Activated T-cell treated with anti-CD3 and anti-CD28 coated beads for 48 hours (primary cell): ENCODE data around the gene SIX6.

Source experiments
- DNase-seq: peaks from one replicate; pipeline ENCODE4 v3.0.0-alpha.2; 2020; ENCODE audit warnings: low read depth

Gene SIX6

DNA sequence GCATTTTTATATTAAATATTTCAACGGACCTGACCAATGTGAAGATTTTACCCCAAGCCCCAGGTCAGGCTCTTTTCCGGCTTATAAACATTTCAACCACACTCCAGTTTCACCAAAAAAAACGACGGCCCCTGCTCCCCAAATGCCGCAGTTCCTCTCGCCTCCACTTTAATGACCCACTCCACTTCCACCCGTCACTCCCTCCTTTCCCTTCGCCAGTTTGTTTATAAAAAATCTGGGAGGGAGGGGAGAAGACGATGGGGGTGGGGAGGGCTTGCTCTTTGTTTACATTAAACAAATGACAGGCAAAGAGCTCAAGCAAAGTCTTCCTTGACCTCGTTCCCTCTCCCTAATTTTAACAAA, 5.4 kb downstream of the SIX6 start:
- no peak for DNase-seq

DNA sequence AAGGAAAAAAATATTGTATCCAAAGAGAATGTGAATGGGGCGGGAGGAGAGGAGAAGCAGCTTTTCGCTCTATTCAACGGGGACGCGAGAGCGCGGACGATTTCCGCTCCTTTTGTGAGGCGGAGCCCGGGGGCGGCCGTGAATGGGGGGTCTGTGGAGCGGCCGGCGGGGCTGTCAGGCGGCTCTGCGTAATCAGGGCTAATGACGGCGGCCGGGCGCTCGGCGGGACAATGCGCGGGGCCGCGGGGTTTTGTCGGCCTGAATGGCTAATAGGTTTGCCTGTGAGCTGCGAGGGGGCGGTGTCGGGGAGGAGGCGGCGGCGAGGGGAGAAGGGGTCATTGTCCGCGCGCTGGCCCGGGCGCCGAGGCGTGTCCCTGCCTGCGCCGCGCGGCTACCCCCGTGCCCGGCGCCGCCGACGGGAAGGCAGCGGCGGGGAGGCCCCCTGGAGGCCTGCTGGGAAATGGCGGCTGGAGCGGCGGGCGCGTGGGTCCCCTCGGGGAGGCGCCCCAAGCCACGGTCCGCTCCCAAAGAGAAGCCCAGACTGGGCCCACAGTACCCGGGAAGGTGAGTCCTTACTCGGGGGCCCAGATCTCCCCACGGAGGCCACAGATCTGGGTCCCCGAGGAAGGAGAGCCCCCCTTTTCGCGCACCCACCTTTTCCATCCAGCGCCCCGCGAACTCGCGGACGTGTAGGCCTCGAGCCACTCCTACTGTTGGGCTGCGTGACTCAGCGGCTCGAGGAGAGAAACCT, 6.0 kb downstream of the SIX6 start:
- no peak for DNase-seq

DNA sequence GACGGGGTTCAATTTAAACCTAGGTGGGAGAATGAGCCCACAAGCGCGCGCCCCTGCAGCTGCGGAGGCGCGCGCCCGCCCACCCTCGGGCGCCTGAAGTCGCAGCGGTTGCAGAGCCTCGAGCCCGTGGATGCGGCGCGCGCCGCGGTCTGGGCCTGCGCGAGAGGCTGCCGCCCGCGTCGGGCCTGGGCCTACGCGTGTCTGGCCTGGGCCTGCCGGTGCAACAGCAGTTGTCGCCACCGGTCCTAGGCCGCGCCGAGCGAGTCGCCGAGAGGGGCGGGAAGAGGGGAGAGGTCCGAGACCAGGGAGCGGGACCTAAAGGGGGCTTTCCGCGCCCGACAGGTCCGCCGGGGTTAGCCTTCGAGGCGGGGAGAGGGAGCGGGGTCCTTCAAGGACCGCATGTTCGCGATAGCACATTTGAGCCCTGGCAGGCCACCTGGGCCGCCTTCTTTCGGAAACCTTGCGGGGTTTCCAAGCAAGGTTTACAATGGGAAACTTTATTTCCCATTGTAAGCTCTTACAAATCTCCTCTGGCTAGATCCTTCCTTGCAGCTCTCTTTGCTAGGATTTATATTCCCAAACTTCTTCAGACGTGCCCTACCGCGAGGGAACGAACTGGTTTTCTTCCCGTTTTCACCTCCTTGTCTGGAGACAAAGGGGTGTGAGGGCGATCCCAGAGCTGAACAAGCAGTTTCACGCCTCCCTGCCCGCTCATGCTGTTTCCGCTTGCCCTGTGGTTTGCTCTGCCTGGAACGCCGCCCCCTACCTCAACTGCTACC, 6.8 kb downstream of the SIX6 start:
- DNase-seq = no peak

DNA sequence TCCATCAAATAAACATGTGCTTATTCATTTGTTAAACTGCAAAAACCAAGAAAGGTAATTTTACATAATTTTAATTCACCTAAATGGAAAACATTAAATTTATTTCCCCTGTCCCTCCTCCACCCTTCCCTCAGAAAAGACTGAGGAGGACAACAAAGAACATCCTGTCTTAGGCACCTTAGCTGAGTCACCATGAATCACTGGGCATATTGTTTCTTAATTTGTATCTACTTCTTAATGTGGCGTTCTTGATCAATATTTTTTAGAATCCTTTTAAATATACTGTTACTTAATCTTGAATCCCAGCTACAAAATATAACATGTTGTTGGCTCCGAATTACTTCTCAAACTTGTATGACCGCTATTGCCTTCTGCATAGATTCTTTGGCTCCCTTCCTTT, 23.5 kb downstream of the SIX6 start:
- no peak for DNase-seq

DNA sequence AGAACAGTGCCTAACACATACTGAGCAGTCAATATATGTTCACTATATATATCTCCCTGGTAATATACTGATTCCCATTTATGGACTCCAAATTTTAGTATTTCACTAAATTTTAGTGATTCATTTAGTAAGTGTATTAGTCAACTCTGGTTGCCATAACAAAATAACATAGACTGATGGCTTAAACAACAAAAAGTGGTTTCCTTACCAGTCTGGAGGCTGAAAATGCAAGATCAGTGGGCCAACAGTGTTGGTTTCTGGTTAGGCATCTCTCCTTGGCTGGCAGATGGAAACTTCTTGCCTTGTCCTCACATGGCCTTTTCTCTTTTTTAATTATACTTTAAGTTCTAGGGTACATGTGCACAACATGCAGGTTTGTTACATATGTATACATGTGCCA, 28.7 kb downstream of the SIX6 start:
- no peak for DNase-seq

DNA sequence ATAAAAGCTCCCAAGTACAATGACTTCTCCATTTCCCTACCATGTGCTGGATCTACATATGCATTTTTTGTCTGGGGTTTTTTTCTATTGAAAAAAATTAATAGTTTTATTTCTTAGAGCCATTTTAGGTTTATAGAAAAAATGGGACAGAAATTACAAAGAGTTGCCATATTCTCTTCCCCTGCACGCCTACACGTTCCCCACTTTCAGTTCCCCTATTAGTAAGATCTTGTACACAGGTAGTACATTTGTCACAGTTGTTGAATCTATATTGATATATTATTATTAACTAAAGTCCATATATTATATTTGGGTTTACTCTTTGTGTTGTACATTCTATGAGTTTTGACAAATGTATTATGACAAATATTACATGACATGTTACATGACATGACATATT, 35.7 kb downstream of the SIX6 start:
- DNase-seq = no peak

DNA sequence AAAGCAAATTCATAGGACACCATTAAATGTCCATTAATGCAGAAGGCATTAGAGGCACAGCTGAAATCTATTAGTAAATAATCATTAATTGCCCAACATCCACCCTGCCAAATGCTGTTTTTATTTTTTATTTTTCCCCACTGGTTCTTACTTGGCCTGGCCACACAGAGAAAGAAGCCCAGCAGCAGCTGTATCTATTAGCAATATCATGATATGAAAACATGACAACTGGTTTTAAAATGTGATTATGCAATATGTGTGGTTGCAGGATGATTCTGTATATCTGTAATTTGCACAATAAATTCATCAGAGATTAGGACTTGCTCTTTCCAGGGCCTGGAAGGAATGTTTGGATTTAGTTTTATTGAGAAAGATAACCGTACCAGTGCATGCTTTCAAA, 44.9 kb downstream of the SIX6 start:
- DNase-seq = no peak

DNA sequence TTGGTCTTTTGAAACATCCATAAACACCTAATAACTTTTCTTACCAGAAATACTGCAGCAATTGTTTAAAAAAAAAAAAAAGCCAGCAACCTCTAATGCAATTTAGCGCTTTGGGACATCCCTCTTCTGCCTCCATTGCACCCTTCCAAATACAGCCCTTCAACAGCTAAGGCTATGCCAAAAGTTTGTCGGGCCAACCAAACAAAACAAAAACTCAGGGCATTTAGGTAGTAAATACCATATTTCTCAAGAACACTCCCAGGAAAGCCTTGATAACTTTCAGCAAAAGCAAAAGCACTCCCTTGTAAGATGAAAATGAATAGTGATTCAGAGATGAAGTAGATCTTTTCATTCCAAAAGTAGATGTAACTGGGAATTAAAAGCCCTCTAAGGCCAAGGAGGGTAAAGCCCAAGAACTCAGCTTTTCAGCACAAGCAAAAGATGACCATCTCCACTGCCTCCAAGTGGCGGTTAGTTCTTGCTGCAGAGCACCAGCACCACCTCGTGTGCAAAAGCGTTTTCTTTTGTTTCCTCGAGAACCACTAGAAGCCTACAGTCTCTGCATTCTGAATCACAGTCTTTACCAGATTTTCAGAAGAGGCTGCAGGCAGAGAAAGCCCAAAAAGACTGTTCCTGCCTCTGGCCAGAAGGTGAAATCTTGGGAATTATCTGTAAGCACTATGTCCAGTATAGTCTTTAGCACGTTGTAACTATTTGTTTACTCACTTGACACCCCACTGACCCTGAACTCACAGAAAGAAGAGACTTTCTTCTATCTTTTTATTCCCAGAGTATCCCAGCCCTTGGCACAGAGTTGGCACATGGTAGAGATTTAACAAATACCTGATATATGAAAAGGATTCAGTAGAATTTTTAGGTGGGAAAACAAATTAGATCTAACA, 53.1 kb downstream of the SIX6 start:
- DNase-seq = peak; percentile 5
